ENCODE data around the gene PXMP2.

Gene PXMP2

GRCh38 chr12:132730353-132730752 is 43.0 kb downstream of the PXMP2 start:
- H3K4me3 ChIP-seq (replicated peaks; ENCODE audit: insufficient read depth, low read length), result no peak overlapping the region
- DNase-seq (ENCODE audit: low read depth in 1 of 2, low spot score in 1 of 2), result no peak
- TF ChIP-seq, protein P1, sequence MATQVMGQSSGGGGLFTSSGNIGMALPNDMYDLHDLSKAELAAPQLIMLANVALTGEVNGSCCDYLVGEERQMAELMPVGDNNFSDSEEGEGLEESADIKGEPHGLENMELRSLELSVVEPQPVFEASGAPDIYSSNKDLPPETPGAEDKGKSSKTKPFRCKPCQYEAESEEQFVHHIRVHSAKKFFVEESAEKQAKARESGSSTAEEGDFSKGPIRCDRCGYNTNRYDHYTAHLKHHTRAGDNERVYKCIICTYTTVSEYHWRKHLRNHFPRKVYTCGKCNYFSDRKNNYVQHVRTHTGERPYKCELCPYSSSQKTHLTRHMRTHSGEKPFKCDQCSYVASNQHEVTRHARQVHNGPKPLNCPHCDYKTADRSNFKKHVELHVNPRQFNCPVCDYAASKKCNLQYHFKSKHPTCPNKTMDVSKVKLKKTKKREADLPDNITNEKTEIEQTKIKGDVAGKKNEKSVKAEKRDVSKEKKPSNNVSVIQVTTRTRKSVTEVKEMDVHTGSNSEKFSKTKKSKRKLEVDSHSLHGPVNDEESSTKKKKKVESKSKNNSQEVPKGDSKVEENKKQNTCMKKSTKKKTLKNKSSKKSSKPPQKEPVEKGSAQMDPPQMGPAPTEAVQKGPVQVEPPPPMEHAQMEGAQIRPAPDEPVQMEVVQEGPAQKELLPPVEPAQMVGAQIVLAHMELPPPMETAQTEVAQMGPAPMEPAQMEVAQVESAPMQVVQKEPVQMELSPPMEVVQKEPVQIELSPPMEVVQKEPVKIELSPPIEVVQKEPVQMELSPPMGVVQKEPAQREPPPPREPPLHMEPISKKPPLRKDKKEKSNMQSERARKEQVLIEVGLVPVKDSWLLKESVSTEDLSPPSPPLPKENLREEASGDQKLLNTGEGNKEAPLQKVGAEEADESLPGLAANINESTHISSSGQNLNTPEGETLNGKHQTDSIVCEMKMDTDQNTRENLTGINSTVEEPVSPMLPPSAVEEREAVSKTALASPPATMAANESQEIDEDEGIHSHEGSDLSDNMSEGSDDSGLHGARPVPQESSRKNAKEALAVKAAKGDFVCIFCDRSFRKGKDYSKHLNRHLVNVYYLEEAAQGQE (IDR thresholded peaks at IDR 0.05; ENCODE audit: insufficient replicate concordance, low read depth), result no peak
- no peak for TF ChIP-seq GABPA (IDR thresholded peaks at IDR 0.05; ENCODE audit: low read depth)
- TF ChIP-seq SPI1 (IDR thresholded peaks at IDR 0.05; ENCODE audit: borderline replicate concordance, low read depth), result no peak
- TF ChIP-seq, protein P2, sequence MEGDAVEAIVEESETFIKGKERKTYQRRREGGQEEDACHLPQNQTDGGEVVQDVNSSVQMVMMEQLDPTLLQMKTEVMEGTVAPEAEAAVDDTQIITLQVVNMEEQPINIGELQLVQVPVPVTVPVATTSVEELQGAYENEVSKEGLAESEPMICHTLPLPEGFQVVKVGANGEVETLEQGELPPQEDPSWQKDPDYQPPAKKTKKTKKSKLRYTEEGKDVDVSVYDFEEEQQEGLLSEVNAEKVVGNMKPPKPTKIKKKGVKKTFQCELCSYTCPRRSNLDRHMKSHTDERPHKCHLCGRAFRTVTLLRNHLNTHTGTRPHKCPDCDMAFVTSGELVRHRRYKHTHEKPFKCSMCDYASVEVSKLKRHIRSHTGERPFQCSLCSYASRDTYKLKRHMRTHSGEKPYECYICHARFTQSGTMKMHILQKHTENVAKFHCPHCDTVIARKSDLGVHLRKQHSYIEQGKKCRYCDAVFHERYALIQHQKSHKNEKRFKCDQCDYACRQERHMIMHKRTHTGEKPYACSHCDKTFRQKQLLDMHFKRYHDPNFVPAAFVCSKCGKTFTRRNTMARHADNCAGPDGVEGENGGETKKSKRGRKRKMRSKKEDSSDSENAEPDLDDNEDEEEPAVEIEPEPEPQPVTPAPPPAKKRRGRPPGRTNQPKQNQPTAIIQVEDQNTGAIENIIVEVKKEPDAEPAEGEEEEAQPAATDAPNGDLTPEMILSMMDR (IDR thresholded peaks at IDR 0.05; ENCODE audit: insufficient read depth, low read length), result no peak
- no peak for TF ChIP-seq POLR2AphosphoS5 (IDR thresholded peaks at IDR 0.05; ENCODE audit: low read depth)
- no peaks in the 10 kb centered on the region for H3K27me3 ChIP-seq (ENCODE audit: insufficient read depth, poor library complexity, severe bottlenecking)
- H3K27ac ChIP-seq (replicated peaks), result no peak overlapping the region

GRCh38 chr12:132731574-132731973 is 44.2 kb downstream of the PXMP2 start:
- Histone ChIP-seq H3K27me3 (ENCODE audit: insufficient read depth, poor library complexity, severe bottlenecking) (no peaks in the 10 kb centered on the region), H3K4me3 (replicated peaks; ENCODE audit: insufficient read depth, low read length) (no peak overlapping the region), H3K27ac (replicated peaks) (no peak overlapping the region)
- TF ChIP-seq, protein P2 (IDR thresholded peaks at IDR 0.05; ENCODE audit: insufficient read depth, low read length), result no peak
- TF ChIP-seq POLR2AphosphoS5 (IDR thresholded peaks at IDR 0.05; ENCODE audit: low read depth), result no peak
- no peak for TF ChIP-seq GABPA (IDR thresholded peaks at IDR 0.05; ENCODE audit: low read depth)
- TF ChIP-seq, protein P1 (IDR thresholded peaks at IDR 0.05; ENCODE audit: insufficient replicate concordance, low read depth), result no peak
- no peak for TF ChIP-seq SPI1 (IDR thresholded peaks at IDR 0.05; ENCODE audit: borderline replicate concordance, low read depth)
- no peak for DNase-seq (ENCODE audit: low read depth in 1 of 2, low spot score in 1 of 2)

- no peak for DNase-seq (ENCODE audit: low read depth in 1 of 2, low spot score in 1 of 2)
- Histone ChIP-seq H3K4me3 (replicated peaks; ENCODE audit: insufficient read depth, low read length) (no peak overlapping the region), H3K27ac (replicated peaks) (no peak overlapping the region), H3K27me3 (ENCODE audit: insufficient read depth, poor library complexity, severe bottlenecking) (no peaks in the 10 kb centered on the region)
- TF ChIP-seq SPI1 (IDR thresholded peaks at IDR 0.05; ENCODE audit: borderline replicate concordance, low read depth) (no peak), GABPA (IDR thresholded peaks at IDR 0.05; ENCODE audit: low read depth) (no peak), POLR2AphosphoS5 (IDR thresholded peaks at IDR 0.05; ENCODE audit: low read depth) (no peak)
- TF ChIP-seq, protein P2 (IDR thresholded peaks at IDR 0.05; ENCODE audit: insufficient read depth, low read length), result no peak
Measured at GRCh38 chr12:132734206-132734605, 46.8 kb downstream of the PXMP2 start.

DNA sequence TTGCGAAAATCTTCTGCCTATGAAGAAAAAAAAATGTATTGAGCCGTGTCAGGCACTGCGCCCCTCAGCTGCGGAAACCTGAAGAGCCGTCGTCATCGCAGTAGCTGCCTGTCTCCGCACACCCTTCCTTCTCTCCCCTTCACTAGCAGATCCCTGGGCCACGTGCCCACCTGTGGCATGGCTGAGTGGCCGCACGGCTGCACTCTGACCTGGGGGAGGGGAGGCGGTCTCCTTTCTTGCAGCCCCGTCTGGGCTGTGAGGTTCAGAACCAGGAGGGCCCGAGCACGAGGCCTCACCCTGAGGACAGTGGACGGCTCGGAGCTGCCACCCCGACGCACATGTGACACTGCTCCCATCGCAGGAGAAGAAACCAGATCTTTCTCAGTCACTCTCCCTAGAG is 48.1 kb downstream of the PXMP2 start:
- H3K27me3 ChIP-seq (ENCODE audit: insufficient read depth, poor library complexity, severe bottlenecking), result no peaks in the 10 kb centered on the region
- no peak overlapping the region for H3K27ac ChIP-seq (replicated peaks)
- DNase-seq (ENCODE audit: low read depth in 1 of 2, low spot score in 1 of 2), result no peak
- H3K4me3 ChIP-seq (replicated peaks; ENCODE audit: insufficient read depth, low read length), result no peak overlapping the region
- 0 out of 2 replicates have a peak, but pooled peaks have one; percentile 30 for TF ChIP-seq POLR2AphosphoS5 (IDR thresholded peaks at IDR 0.05; ENCODE audit: low read depth)
- no peak for TF ChIP-seq GABPA (IDR thresholded peaks at IDR 0.05; ENCODE audit: low read depth)
- TF ChIP-seq SPI1 (IDR thresholded peaks at IDR 0.05; ENCODE audit: borderline replicate concordance, low read depth), result no peak
- TF ChIP-seq, protein P1 (IDR thresholded peaks at IDR 0.05; ENCODE audit: insufficient replicate concordance, low read depth), result no peak
- TF ChIP-seq, protein P2 (IDR thresholded peaks at IDR 0.05; ENCODE audit: insufficient read depth, low read length), result no peak

All from HL-60 (cell line).